NCI-H2227 (cell line): ENCODE measurements around the gene ITGA2.
"Not testable (repeated sequence)": the region's sequence is repeated elsewhere in the genome, so short reads cannot be mapped to it uniquely, and the experiment has no call there.

Experiments
- DNase-seq: peaks from one replicate; lab custom pipeline; 2025; ENCODE audit not compliant: unreplicated experiment; lab: John Stamatoyannopoulos, UW

ITGA2 gene

GRCh38 chr5:52989025-52989780 is at the start of gene ITGA2:
Gene ITGA2 (plus strand): TSS chr5:52989352. CDS start chr5:52989469, 117 bp downstream.
- DNase-seq = peak; percentile 3

- no peak for DNase-seq
Measured at GRCh38 chr5:52943285-52943684, 45.9 kb upstream of the ITGA2 start.

DNA sequence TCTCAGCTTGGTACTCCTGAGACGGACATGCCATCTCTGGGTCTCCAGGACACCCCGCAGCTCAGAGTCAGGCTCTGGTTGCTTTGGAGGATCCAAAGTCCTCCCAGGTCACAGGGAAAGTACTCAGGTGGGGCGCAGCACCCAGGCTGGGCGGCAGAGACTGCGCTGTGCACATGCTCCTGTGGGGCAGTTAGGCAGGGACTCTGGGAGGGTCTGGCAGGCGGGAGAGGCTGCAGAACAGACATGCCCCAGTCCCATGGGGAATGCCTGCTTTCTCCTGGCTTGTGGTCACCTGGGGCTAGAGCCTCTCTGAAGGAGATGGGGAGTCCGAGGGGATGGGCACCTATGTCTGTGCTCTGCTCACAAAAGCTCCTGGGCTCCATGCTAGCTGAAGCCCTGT is 45.3 kb upstream of the ITGA2 start:
- no peak for DNase-seq

DNA sequence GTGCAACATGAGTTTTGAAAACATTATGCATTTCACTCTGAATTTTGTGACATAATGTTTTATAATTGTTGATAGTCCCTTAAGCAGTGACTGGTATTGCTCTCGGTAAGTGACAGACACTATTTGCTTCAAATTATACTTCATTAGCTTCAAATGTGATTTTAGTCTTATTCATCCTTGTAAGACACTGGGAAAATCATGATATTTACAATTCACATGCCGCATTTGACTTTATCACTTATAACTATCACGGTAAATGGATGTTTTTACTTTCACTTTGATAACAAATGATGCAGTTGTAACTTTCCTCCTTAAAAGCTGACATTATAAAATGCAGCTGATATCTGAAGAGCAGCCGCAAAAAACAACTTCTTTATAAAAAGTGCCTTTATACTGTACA is 44.1 kb upstream of the ITGA2 start:
- DNase-seq = no peak

DNA sequence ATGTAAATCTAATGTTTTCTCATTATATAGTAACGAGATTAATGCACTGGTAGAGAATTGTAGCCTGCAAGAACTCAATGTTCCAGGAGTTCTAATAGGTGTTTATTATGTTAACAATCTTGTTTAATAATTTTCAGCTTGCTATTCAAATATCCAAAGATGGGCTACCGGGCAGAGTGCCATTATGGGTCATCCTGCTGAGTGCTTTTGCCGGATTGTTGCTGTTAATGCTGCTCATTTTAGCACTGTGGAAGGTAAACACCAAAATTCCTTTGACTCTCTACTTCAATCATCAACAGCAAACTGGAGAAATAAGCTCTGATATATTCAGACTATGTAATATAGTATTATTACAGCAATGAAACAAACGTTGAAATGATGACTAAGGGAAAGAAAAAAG is 41.9 kb upstream of the ITGA2 start:
- DNase-seq = no peak

- no peak for DNase-seq
Measured at GRCh38 chr5:52947851-52948250, 41.3 kb upstream of the ITGA2 start.

DNA sequence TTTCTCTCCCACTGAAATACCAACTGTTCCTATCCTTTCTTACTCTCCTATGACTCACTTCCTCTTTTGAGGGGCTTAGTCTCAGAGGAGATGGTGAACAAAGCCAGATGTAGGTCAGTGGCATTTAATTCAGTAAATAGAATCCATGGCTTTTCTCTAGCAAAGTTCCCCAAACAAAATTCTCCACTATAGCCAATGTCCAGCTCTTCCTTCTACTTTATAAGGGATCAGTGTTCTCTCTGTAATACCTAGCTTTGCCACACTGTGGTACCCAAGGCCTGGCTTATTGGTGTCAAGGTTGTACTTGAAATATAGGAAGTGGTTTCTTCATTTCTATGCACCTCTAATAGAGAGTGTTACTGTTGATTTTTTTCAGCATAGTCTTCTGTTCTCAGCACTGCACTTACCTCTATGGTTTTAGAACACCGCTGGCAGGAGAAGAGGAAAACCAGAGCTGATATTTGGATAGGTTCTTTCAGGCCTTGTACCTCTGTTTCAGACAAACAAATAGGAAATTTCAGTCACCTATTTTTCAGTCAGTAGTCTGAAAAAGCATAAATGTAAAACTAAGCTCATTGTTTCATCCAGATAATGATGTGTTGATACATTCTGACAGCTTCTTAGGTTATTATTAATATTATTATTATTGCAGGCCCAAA is 40.6 kb upstream of the ITGA2 start:
- DNase-seq = peak; percentile 57

GRCh38 chr5:52950686-52951085 is 38.5 kb upstream of the ITGA2 start:
- DNase-seq = no peak

GRCh38 chr5:52952483-52952882 is 36.7 kb upstream of the ITGA2 start:
- DNase-seq = no peak

- no peak for DNase-seq
Measured at GRCh38 chr5:52956014-52956413, 33.1 kb upstream of the ITGA2 start.

DNA sequence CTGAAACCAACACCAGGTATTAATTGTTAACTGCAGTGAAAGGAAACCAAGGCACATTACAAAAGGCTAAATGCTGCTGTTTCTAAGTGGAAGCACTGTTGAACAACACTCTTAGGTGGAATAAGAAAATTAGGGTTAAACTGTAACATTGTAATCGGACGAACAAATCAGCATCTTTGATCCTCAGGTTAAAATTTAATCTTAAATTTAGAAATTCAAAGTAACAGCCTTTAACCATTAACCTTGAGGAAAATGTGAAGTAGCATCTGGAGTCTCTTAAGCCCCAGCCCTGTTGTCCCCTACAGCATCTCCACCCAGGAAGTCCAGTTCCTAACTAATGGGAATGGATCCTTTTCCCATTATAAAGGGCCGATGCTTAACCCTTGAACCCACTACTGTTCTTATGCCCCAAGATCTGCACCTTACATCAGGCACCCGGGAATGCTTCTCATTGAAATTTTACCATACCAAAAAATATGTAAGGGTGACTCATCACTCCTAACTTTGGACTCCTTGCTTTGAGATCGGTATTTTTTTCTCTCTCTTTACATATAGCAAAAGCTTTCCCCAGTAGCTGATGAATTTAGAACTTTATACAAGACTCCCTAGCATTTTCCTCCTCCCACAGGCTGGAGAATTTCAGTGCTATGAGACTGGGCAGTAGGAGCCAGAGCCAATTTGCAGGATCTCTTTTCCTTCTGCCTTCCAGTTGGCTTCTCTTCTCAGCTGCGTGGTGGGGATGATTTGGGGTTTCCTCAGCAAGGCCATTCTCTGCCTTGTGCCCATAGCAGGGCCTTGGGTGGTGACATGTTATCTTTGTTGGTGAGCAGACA is 32.0 kb upstream of the ITGA2 start:
- DNase-seq = no peak

DNA sequence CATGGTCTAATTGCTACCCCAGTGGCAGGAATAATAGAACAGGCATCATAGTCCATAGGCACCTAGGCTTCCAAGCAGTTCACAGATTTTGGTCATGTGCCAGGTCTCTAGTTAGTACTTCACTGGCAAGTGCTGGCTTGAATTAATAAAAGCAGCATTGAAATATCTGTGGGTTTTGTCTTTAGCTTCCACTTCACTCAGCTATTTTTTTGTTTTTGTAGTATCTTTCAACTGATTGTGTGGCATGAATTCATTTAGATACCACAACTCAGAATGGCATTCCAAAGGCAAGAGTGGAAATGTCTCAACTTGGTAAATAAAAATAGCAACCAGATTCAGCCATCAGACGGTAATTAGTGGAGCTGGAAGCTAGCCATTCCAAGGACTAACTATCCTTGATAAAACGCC is 27.9 kb upstream of the ITGA2 start:
- DNase-seq = no peak

DNA sequence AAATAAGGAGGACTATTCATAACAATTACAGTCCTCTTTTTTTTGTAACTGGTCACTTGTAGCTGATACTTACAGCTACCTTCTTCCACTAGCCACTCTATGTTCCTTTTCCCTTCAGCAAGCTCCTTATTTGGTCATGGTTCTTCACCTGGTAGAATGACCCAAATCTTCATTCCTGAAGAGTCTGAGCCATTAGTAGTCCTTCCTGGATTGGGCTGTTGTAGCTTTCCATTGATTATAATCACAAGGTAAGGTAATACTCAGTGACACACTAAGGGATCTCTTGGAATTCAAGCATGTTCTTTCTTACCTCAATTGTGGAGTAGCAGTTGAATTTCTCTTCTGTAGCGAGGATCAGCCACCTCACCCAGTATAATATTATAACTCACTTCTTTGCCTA is 25.5 kb upstream of the ITGA2 start:
- DNase-seq = no peak

- DNase-seq = no peak
Measured at GRCh38 chr5:52964138-52964537, 25.0 kb upstream of the ITGA2 start.

- not testable (repeated sequence) for DNase-seq
Measured at GRCh38 chr5:52976157-52976556, 13.0 kb upstream of the ITGA2 start.

- DNase-seq = no peak
Measured at GRCh38 chr5:52977264-52977897, 11.8 kb upstream of the ITGA2 start.

GRCh38 chr5:52981507-52981906 is 7.6 kb upstream of the ITGA2 start:
- DNase-seq = no peak

DNA sequence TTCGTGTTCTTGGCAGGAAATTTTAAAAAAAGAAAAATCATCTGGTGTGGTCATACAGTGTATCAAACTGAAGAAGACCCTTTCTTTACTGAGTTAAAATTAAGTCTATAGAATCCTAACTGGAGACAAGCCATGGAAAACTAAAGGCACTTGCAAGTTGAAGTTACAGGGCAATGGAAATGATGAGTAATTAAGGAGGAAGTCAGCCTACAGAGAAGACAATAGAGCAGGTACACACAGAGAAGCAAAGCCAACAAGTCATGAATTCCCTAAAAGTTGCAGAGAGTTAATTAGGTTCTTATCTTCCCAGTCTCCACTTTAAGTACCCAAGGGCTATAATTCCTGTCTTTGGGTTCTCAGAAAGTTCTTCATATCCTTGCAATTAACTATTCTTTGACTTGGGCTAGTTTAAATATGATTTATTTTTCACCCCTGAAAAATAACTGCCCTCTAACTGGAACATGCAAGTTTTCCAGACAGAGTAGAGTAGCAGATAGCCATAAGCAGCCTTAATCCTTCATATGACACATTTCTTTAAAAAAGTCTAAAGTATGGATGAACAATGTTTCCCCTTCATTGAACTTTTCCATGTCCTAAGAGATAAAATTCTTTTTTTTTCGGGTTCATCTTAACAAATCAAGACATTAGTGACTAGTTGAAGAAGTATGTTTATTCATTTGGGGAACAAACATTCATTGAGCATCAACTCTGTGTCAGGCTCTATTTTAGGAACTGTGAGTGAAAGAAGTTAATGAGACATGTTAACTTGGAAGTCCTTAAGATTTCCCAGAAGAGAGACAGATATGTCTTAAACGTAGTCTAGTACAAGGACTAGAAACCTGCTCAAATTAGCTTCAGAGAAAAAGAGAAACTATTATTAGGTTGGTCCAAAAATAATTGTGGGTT is 5.2 kb upstream of the ITGA2 start:
- DNase-seq = no peak

- no peak for DNase-seq
Measured at GRCh38 chr5:52985306-52985705, 3.8 kb upstream of the ITGA2 start.

DNA sequence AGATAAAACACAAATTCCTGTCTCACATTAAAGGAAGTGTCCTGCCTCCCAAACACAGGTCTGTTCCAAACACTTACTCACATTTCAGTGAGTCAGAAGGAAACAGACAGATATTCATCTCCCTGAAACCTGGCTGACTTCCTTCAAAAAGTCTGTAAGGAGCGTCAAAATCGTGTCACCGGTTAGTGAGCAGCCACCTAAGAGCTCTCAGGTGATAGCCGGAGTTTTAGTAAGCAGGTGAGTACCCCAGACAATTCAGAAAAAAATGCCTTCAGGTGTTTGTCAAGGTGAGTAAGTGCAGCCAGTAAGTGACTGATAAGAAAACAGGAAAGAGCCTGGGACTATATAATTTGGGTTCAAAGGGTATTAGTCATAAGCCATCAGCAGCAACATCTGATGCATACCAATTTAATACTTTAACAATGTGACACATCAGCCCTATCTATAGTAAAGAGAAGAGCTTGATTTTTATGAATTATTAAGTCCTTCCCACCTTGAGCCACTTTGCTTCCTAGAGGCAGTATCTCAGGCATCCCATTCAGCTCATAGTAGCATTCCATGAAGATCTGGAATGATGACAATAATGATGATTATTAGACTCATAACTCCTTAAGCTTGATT is 1.3 kb upstream of the ITGA2 start:
- no peak for DNase-seq
